ENCODE results near the gene PER1. TPM values are rescaled to one million over a fixed set of nuclear protein-coding genes. Genes with fewer than 3 reads are reported as not detected.

PER1 gene
- total and polyA plus RNA-seq, 10 of the 15 experiments (the other 5 are each of a cell fraction or from before 2014, with no cell fraction given): 0.02 to 25.1 (median 5.4) TPM

DNA sequence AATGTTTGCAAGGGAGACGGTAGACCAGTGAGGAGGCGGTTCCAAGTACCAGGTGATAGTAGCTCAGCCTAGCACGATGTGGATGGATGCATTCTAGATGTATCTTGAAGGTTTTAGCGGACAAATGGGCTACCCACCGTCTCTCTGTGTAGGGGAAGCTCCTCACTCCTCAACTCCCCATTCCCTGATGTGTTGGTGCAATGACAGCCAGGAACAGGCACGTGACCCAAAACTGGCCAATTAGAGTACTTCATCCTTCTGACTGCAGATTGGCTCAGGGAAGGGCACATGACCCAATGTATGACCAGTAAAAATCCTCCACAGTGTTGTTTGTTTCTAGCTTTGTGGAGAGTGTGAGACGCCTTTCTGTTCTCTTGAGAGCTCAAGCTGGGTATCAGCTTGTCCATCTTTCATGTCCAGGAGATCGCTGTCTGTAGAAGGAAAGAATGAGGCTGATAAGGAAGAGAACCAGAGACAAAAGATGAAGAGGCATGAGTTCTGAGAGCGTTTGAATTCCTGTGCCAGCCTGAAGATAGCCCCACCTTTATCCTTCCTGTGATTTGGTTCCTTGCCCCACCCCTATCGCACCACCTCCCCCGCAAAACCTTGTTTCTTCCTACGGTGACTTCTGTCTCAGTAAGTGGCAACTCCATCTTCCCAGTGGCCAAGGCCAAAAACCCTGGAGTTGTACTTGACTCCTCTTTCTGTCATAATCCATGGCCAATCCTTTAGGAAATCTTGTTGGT is 40.0 kb upstream of the PER1 start (continued):
- TF ChIP-seq, protein P1, sequence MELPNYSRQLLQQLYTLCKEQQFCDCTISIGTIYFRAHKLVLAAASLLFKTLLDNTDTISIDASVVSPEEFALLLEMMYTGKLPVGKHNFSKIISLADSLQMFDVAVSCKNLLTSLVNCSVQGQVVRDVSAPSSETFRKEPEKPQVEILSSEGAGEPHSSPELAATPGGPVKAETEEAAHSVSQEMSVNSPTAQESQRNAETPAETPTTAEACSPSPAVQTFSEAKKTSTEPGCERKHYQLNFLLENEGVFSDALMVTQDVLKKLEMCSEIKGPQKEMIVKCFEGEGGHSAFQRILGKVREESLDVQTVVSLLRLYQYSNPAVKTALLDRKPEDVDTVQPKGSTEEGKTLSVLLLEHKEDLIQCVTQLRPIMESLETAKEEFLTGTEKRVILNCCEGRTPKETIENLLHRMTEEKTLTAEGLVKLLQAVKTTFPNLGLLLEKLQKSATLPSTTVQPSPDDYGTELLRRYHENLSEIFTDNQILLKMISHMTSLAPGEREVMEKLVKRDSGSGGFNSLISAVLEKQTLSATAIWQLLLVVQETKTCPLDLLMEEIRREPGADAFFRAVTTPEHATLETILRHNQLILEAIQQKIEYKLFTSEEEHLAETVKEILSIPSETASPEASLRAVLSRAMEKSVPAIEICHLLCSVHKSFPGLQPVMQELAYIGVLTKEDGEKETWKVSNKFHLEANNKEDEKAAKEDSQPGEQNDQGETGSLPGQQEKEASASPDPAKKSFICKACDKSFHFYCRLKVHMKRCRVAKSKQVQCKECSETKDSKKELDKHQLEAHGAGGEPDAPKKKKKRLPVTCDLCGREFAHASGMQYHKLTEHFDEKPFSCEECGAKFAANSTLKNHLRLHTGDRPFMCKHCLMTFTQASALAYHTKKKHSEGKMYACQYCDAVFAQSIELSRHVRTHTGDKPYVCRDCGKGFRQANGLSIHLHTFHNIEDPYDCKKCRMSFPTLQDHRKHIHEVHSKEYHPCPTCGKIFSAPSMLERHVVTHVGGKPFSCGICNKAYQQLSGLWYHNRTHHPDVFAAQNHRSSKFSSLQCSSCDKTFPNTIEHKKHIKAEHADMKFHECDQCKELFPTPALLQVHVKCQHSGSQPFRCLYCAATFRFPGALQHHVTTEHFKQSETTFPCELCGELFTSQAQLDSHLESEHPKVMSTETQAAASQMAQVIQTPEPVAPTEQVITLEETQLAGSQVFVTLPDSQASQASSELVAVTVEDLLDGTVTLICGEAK (IDR thresholded peaks at IDR 0.05; ENCODE audit: borderline replicate concordance): no peak
- TF ChIP-seq POLR2AphosphoS5 (IDR thresholded peaks at IDR 0.05; ENCODE audit: low read length): peak; percentile 91
- TF ChIP-seq CTCF (IDR thresholded peaks at IDR 0.05 in 2 of 3, conservative IDR thresholded peaks at IDR 0.05 in 1 of 3; ENCODE audit: control insufficient read depth in 2 of 3, extremely low read depth in 1 of 3, insufficient read depth in 1 of 3, low read depth in 3 of 3, low read length in 3 of 3): no peak
- TF ChIP-seq, protein P2, sequence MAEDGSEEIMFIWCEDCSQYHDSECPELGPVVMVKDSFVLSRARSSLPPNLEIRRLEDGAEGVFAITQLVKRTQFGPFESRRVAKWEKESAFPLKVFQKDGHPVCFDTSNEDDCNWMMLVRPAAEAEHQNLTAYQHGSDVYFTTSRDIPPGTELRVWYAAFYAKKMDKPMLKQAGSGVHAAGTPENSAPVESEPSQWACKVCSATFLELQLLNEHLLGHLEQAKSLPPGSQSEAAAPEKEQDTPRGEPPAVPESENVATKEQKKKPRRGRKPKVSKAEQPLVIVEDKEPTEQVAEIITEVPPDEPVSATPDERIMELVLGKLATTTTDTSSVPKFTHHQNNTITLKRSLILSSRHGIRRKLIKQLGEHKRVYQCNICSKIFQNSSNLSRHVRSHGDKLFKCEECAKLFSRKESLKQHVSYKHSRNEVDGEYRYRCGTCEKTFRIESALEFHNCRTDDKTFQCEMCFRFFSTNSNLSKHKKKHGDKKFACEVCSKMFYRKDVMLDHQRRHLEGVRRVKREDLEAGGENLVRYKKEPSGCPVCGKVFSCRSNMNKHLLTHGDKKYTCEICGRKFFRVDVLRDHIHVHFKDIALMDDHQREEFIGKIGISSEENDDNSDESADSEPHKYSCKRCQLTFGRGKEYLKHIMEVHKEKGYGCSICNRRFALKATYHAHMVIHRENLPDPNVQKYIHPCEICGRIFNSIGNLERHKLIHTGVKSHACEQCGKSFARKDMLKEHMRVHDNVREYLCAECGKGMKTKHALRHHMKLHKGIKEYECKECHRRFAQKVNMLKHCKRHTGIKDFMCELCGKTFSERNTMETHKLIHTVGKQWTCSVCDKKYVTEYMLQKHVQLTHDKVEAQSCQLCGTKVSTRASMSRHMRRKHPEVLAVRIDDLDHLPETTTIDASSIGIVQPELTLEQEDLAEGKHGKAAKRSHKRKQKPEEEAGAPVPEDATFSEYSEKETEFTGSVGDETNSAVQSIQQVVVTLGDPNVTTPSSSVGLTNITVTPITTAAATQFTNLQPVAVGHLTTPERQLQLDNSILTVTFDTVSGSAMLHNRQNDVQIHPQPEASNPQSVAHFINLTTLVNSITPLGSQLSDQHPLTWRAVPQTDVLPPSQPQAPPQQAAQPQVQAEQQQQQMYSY (CRISPR knock-in tag; IDR thresholded peaks at IDR 0.05): no peak
- peak; percentile 74 for TF ChIP-seq ZNF687 (IDR thresholded peaks at IDR 0.05)
- TF ChIP-seq FOXK2 (IDR thresholded peaks at IDR 0.05): no peak; the same call in 1 of the 2 replicates
- no peak for TF ChIP-seq HDAC6 (IDR thresholded peaks at IDR 0.05; ENCODE audit: unreplicated experiment)
- no peak for TF ChIP-seq NFIC (IDR thresholded peaks at IDR 0.05; ENCODE audit: low read depth, low read length)
- TF ChIP-seq MEF2A (IDR thresholded peaks at IDR 0.05; ENCODE audit: insufficient read depth, low read depth, low read length): no peak
- peak; percentile 67 for TF ChIP-seq SP1 (IDR thresholded peaks at IDR 0.05; ENCODE audit: low read depth, low read length)
- no peak for TF ChIP-seq FOXM1 (IDR thresholded peaks at IDR 0.05; ENCODE audit: low read depth, low read length)
- no peak for TF ChIP-seq SRF (IDR thresholded peaks at IDR 0.05; ENCODE audit: low read depth in 2 of 2, low read length in 2 of 2)
- TF ChIP-seq CBX5 (IDR thresholded peaks at IDR 0.05; ENCODE audit: low read depth): no peak
